GM12878 (cell line): ENCODE data around the gene NR1H4. TPM values are rescaled to one million over a fixed set of nuclear protein-coding genes. Genes with fewer than 3 reads are reported as not detected.

Experiments used
- ATAC-seq: fragments of 200-7000 bp; cut with Tn5 transposase; 3 replicates; pipeline ENCODE4 v1.9.1; 2020; ENCODE audit warnings: mild to moderate bottlenecking, moderate library complexity
- BruUV-seq: library from RNA; stranded (reverse); fragments of 400-500 nt; replicated peaks from 2 replicates; lab custom pipeline; 2021; lab: Mats Ljungman, UMichigan
- CTCF ChIA-PET: fragments of 300-600 bp; sonication (Branson Sonifier 250); formaldehyde crosslinking; extraction: SDS; loops from one replicate; lab custom pipeline; 2021; ENCODE audit warnings: inconsistent platforms; lab: Yijun Ruan, JAX
- POLR2A ChIA-PET: fragments of 350-600 bp; formaldehyde crosslinking; extraction: SDS; loops from one replicate; lab custom pipeline; 2021; ENCODE audit warnings: inconsistent platforms; lab: Charles Lee
- RAD21 ChIA-PET: fragments of 300-600 bp; sonication (Branson Sonifier 250); formaldehyde crosslinking; loops from one replicate; lab custom pipeline; 2023; ENCODE audit warnings: antibody characterized with exemption; ENCODE audit not compliant: unreplicated experiment; lab: Charles Lee
- SMC1A ChIA-PET: fragments of 300-600 bp; sonication (Branson Sonifier 250); formaldehyde crosslinking; loops from one replicate; lab custom pipeline; 2023; ENCODE audit not compliant: unreplicated experiment, uncharacterized antibody; lab: Charles Lee
- DNase-seq: peaks from one replicate; pipeline ENCODE4 v3.0.0-alpha.2; 2011; ENCODE audit warnings: low read depth, low spot score
- FAIRE-seq: peaks from 3 replicates; lab custom pipeline; 2011; peaks lifted over from hg19 to GRCh38; lab: Jason Lieb, UNC
- H2AFZ ChIP-seq: 2 replicates; pipeline ENCODE4 v1.6.0; 2011; ENCODE audit warnings: low read depth, low read length, control low read depth; ENCODE audit not compliant: control insufficient read depth
- H3K27ac ChIP-seq: 2 replicates; pipeline ENCODE4 v1.5.1; 2011; ENCODE audit warnings: control low read depth; ENCODE audit not compliant: control insufficient read depth, insufficient read depth
- H3K27me3 ChIP-seq, 2 experiments: replicated peaks in 1 of 2; 2 replicates each; pipeline versions ENCODE4 v1.6.0 to v1.6.1; 2011; ENCODE audit warnings: low read length in 1 of 2; ENCODE audit not compliant: control insufficient read depth in 2 of 2, insufficient read depth in 2 of 2
- H3K36me3 ChIP-seq, 2 experiments: 2 replicates each; pipeline ENCODE4 v1.5.1; 2011; ENCODE audit warnings: low read length in 1 of 2; ENCODE audit not compliant: control insufficient read depth in 2 of 2, insufficient read depth in 2 of 2
- H3K4me1 ChIP-seq: 2 replicates; pipeline ENCODE4 v1.6.1; 2011; ENCODE audit warnings: mild to moderate bottlenecking, low read length, moderate library complexity, mixed read lengths; ENCODE audit not compliant: control insufficient read depth, insufficient read depth
- H3K4me2 ChIP-seq: 2 replicates; pipeline ENCODE4 v1.6.0; 2011; ENCODE audit warnings: control low read depth; ENCODE audit not compliant: control insufficient read depth, insufficient read depth
- H3K4me3 ChIP-seq: fragments of 200-600 bp; sonication (generic); 2 replicates; pipeline ENCODE4 v1.5.1; 2016
- H3K79me2 ChIP-seq: 2 replicates; pipeline ENCODE4 v1.6.0; 2011; ENCODE audit warnings: low read length; ENCODE audit not compliant: control insufficient read depth, insufficient read depth
- H3K9ac ChIP-seq: 2 replicates; pipeline ENCODE4 v1.8.0; 2011; ENCODE audit warnings: low read length, control low read depth, mixed read lengths; ENCODE audit not compliant: control insufficient read depth, insufficient read depth
- H3K9me3 ChIP-seq: replicated peaks from 3 replicates; pipeline ENCODE4 v1.5.1; 2011; ENCODE audit warnings: mild to moderate bottlenecking, low read length; ENCODE audit not compliant: control insufficient read depth, insufficient read depth
- H4K20me1 ChIP-seq: 2 replicates; pipeline ENCODE4 v1.6.0; 2011; ENCODE audit not compliant: control insufficient read depth, insufficient read depth
- CHD1 ChIP-seq: IDR thresholded peaks from 2 replicates; pipeline ENCODE4 v1.6.1; 2012; ENCODE audit warnings: low read depth, low read length, improper control_type of control experiment
- ETV6 ChIP-seq, 2 experiments: fragments of 450-650 bp in 1 of 2; IDR thresholded peaks in 1 of 2; conservative IDR thresholded peaks in 1 of 2; 2 replicates each; pipeline ENCODE4 v1.6.1; 2014; ENCODE audit warnings: antibody characterized with exemption in 1 of 2, borderline replicate concordance in 1 of 2, low read depth in 1 of 2, mild to moderate bottlenecking in 1 of 2, moderate library complexity in 1 of 2
- ZZZ3 ChIP-seq: IDR thresholded peaks from 2 replicates; pipeline ENCODE4 v1.6.1; 2011; ENCODE audit warnings: low read depth; ENCODE audit not compliant: control insufficient read depth, insufficient read length
- WGBS: methylation state at CpG from one replicate; pipeline ENCODE4 v1.1.6; 2016; ENCODE audit warnings: low lambda C conversion rate; ENCODE audit not compliant: insufficient replicate concordance, insufficient coverage; ENCODE audit errors: missing lambda C conversion rate; 5-methylcytosine and 5-hydroxymethylcytosine counted together
- in situ Hi-C: fragments of 300-500 bp; cut with MboI; formaldehyde crosslinking; loops from 9 replicates; pipeline ENCODE4 v1.14.3; 2018; ENCODE audit warnings: mixed read lengths
- intact Hi-C: fragments of 100-400 bp; cut with micrococcal nuclease; formaldehyde crosslinking; loops from one replicate; pipeline ENCODE4 v1.14.2; 2022; ENCODE audit not compliant: unreplicated experiment
- polyA plus RNA-seq, 11 experiments: library from polyadenylated mRNA; depleted of rRNA in 4 of 11; unstranded in 6 of 11; stranded (reverse) in 5 of 11; fragments of >200 nt; fragmentation: Nextera tagmentation in 4 of 11; fragmentation: Illumina TruSeq in 1 of 11; extraction: Ambion mirVana in 4 of 11; extraction: Trizol in 1 of 11; gene quantifications; 1 replicate in 1 of 11; 2 replicates in 10 of 11; pipeline versions ENCODE4 v1.2.1 to v1.2.3, GENCODE V29; 2011 to 2016; ENCODE audit warnings: inconsistent platforms in 2 of 11, missing spikeins in 2 of 11, low read depth in 1 of 11
- total RNA-seq, 4 experiments: library from RNA; depleted of rRNA in 3 of 4; stranded (reverse); fragments of >200 nt in 3 of 4; fragmentation: Illumina TruSeq in 1 of 4; extraction: Trizol in 1 of 4; gene quantifications; 2 replicates each; pipeline versions ENCODE4 v1.2.1 to v1.2.3, GENCODE V29; 2013 to 2021
- TF ChIP-seq, protein P1 (sequence below): IDR thresholded peaks from 2 replicates; pipeline ENCODE4 v1.6.1; 2012; ENCODE audit warnings: low read depth, low read length, improper control_type of control experiment
- TF ChIP-seq, protein P2 (sequence below): fragments of 450-650 bp; IDR thresholded peaks from 2 replicates; pipeline ENCODE4 v1.6.1; 2014; ENCODE audit warnings: mild to moderate bottlenecking
- TF ChIP-seq, protein P3 (sequence below): IDR thresholded peaks from 2 replicates; pipeline ENCODE4 v1.6.1; 2011; ENCODE audit warnings: low read depth, low read length, improper control_type of control experiment, borderline replicate concordance

Gene NR1H4
- total and polyA plus RNA-seq, 10 of the 15 experiments (the other 5 are each of a cell fraction or from before 2014, with no cell fraction given) = 0.04 TPM; not detected in 9

DNA sequence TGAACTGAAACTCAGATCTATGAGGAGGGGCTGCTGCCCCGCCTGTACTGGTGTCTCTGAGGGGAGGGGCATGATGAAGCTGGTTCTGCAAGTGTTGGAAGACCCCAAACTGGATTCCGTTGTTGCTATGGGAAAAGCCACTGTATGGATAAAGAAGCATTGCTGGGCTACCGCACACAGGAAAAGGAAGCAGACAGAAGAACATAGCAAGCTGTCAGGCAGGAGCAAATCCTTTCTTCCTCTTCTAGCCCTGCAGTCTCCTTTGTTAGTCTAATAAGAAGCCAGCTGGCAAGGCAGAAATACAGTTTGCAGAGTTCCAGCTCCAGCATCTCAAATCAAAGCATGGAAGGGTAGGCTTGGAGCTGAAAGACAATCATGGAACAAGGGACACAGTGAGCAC is 26.3 kb upstream of the NR1H4 start (continued):
- TF ChIP-seq, protein P1, sequence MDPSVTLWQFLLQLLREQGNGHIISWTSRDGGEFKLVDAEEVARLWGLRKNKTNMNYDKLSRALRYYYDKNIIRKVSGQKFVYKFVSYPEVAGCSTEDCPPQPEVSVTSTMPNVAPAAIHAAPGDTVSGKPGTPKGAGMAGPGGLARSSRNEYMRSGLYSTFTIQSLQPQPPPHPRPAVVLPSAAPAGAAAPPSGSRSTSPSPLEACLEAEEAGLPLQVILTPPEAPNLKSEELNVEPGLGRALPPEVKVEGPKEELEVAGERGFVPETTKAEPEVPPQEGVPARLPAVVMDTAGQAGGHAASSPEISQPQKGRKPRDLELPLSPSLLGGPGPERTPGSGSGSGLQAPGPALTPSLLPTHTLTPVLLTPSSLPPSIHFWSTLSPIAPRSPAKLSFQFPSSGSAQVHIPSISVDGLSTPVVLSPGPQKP = no peak

GRCh38 chr12:100448656-100449055 is 25.0 kb upstream of the NR1H4 start:
- 96% methylated on average over 1 of the region's 1 CpG for WGBS
- Histone ChIP-seq H4K20me1 (no peaks in the 10 kb centered on the region), H3K4me2 (no peak overlapping the region), H3K9ac (no peak overlapping the region), H2AFZ (no peak overlapping the region)
- no peak for ATAC-seq
- CTCF ChIA-PET = no interaction called here
- TF ChIP-seq ZZZ3 (no peak), CHD1 (no peak), ETV6 (conservative IDR thresholded peaks at IDR 0.05 in 1 of 2, IDR thresholded peaks at IDR 0.05 in 1 of 2; ENCODE audit: borderline replicate concordance in 1 of 2, low read depth in 1 of 2) (no peak)
- TF ChIP-seq, protein P2, sequence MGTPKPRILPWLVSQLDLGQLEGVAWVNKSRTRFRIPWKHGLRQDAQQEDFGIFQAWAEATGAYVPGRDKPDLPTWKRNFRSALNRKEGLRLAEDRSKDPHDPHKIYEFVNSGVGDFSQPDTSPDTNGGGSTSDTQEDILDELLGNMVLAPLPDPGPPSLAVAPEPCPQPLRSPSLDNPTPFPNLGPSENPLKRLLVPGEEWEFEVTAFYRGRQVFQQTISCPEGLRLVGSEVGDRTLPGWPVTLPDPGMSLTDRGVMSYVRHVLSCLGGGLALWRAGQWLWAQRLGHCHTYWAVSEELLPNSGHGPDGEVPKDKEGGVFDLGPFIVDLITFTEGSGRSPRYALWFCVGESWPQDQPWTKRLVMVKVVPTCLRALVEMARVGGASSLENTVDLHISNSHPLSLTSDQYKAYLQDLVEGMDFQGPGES = no peak
- TF ChIP-seq, protein P3, sequence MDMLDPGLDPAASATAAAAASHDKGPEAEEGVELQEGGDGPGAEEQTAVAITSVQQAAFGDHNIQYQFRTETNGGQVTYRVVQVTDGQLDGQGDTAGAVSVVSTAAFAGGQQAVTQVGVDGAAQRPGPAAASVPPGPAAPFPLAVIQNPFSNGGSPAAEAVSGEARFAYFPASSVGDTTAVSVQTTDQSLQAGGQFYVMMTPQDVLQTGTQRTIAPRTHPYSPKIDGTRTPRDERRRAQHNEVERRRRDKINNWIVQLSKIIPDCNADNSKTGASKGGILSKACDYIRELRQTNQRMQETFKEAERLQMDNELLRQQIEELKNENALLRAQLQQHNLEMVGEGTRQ = no peak
- TF ChIP-seq, all 136 proteins: peak for 0
- Histone ChIP-seq H3K27ac (no peak overlapping the region), H3K4me1 (no peaks in the 10 kb centered on the region), H3K79me2 (no peaks in the 10 kb centered on the region), H3K4me3 (no peak overlapping the region), H3K9me3 (no peaks in the 10 kb centered on the region), H3K36me3 (no peaks in the 10 kb centered on the region), H3K27me3 (peaks cover 0 to 2% of the 10 kb centered on the region in 2 experiments; a peak in 1 of 4 replicates)
- ChIA-PET RAD21 (no interaction called here), SMC1A (no interaction called here), POLR2A (no interaction called here)
- BruUV-seq = no TSS peak
- intact Hi-C loops (no loop called here), in situ Hi-C loops (no loop called here)
- no peak for FAIRE-seq
- DNase-seq = no peak
